T-helper 1 cell treated with Interleukin-12 subunit alpha and Interleukin-12 subunit beta and Interleukin-4 antibody, amounts not matched to agents 30 μg/mL and 1 μg/mL, for 36 hours (primary cell): Measurements from ENCODE around the gene CLOCK.

Experiments used
- H3K27ac Mint-ChIP-seq: one replicate; pipeline ENCODE4 v1.8.0; 2021; ENCODE audit warnings: mild to moderate bottlenecking, mixed read lengths
- H3K27me3 Mint-ChIP-seq: one replicate; pipeline ENCODE4 v1.8.0; 2021; ENCODE audit warnings: low read depth, mixed read lengths
- H3K36me3 Mint-ChIP-seq: one replicate; pipeline ENCODE4 v1.8.0; 2021; ENCODE audit warnings: low read depth, mixed read lengths
- H3K4me1 Mint-ChIP-seq: one replicate; pipeline ENCODE4 v1.8.0; 2021; ENCODE audit warnings: low read depth, mixed read lengths
- H3K4me3 Mint-ChIP-seq: one replicate; pipeline ENCODE4 v1.8.0; 2021; ENCODE audit warnings: mild to moderate bottlenecking, moderate library complexity, mixed read lengths
- H3K9me3 Mint-ChIP-seq: one replicate; pipeline ENCODE4 v1.8.0; 2021; ENCODE audit warnings: mixed read lengths

The CLOCK gene

GRCh38 chr4:55398966-55399365, 147.7 kb downstream of the CLOCK start:
- Mint-ChIP-seq H3K27ac (peak overlapping the region; percentile 41), H3K36me3 (peaks cover 25% of the 10 kb centered on the region), H3K27me3 (no peaks in the 10 kb centered on the region), H3K9me3 (no peaks in the 10 kb centered on the region), H3K4me3 (peak overlapping the region; percentile 98), H3K4me1 (peaks cover 46% of the 10 kb centered on the region)

GRCh38 chr4:55398461-55398860, 148.2 kb downstream of the CLOCK start:
- H3K9me3 Mint-ChIP-seq = no peaks in the 10 kb centered on the region
- H3K27ac Mint-ChIP-seq = peak overlapping the region; percentile 28
- peaks cover 20% of the 10 kb centered on the region for H3K36me3 Mint-ChIP-seq
- peak overlapping the region; percentile 98 for H3K4me3 Mint-ChIP-seq
- H3K4me1 Mint-ChIP-seq = peaks cover 43% of the 10 kb centered on the region
- H3K27me3 Mint-ChIP-seq = no peaks in the 10 kb centered on the region

GRCh38 chr4:55397520-55398321, 149.0 kb downstream of the CLOCK start:
- Mint-ChIP-seq H3K27ac (peak overlapping the region; percentile 85), H3K4me1 (peaks cover 39% of the 10 kb centered on the region), H3K4me3 (peak overlapping the region; percentile 98), H3K36me3 (peaks cover 17% of the 10 kb centered on the region), H3K9me3 (no peaks in the 10 kb centered on the region), H3K27me3 (no peaks in the 10 kb centered on the region)

GRCh38 chr4:55397126-55397436, 149.6 kb downstream of the CLOCK start:
- Mint-ChIP-seq H3K36me3 (peaks cover 17% of the 10 kb centered on the region), H3K4me1 (peaks cover 39% of the 10 kb centered on the region), H3K9me3 (no peaks in the 10 kb centered on the region), H3K27me3 (no peaks in the 10 kb centered on the region), H3K27ac (peak overlapping the region; percentile 85), H3K4me3 (peak overlapping the region; percentile 98)

GRCh38 chr4:55396308-55397125, 150.2 kb downstream of the CLOCK start:
- no peaks in the 10 kb centered on the region for H3K9me3 Mint-ChIP-seq
- no peaks in the 10 kb centered on the region for H3K27me3 Mint-ChIP-seq
- H3K27ac Mint-ChIP-seq = peak overlapping the region; percentile 85
- peaks cover 17% of the 10 kb centered on the region for H3K36me3 Mint-ChIP-seq
- peak overlapping the region; percentile 98 for H3K4me3 Mint-ChIP-seq
- H3K4me1 Mint-ChIP-seq = peaks cover 39% of the 10 kb centered on the region

- Mint-ChIP-seq H3K9me3 (no peaks in the 10 kb centered on the region), H3K27me3 (no peaks in the 10 kb centered on the region), H3K27ac (peak within 1 kb of the TSS; percentile 97), H3K4me1 (peaks cover 36% of the 10 kb centered on the region), H3K36me3 (peaks cover 14% of the 10 kb centered on the region), H3K4me3 (peak within 1 kb of the TSS; percentile 98)
Observed at GRCh38 chr4:55395529-55396307, 151.0 kb downstream of the CLOCK start, which contains the start of gene TMEM165. TSS of gene TMEM165 (plus strand) at chr4:55395957. CDS start at chr4:55396190, 233 bp downstream.

- H3K4me3 Mint-ChIP-seq = peak overlapping the region; percentile 95
- H3K36me3 Mint-ChIP-seq = peaks cover 14% of the 10 kb centered on the region
- H3K4me1 Mint-ChIP-seq = peaks cover 35% of the 10 kb centered on the region
- H3K27me3 Mint-ChIP-seq = no peaks in the 10 kb centered on the region
- peak overlapping the region; percentile 97 for H3K27ac Mint-ChIP-seq
- H3K9me3 Mint-ChIP-seq = no peaks in the 10 kb centered on the region
Observed at GRCh38 chr4:55395218-55395528, 151.5 kb downstream of the CLOCK start.

GRCh38 chr4:55393461-55394320, 153.0 kb downstream of the CLOCK start:
- H3K4me3 Mint-ChIP-seq = no peak overlapping the region
- peaks cover 28% of the 10 kb centered on the region for H3K4me1 Mint-ChIP-seq
- H3K27me3 Mint-ChIP-seq = no peaks in the 10 kb centered on the region
- H3K27ac Mint-ChIP-seq = peak overlapping the region; percentile 38
- peaks cover 9% of the 10 kb centered on the region for H3K36me3 Mint-ChIP-seq
- no peaks in the 10 kb centered on the region for H3K9me3 Mint-ChIP-seq

GRCh38 chr4:55386840-55387239, 159.9 kb downstream of the CLOCK start:
- no peaks in the 10 kb centered on the region for H3K36me3 Mint-ChIP-seq
- no peaks in the 10 kb centered on the region for H3K9me3 Mint-ChIP-seq
- peaks cover 9% of the 10 kb centered on the region for H3K4me1 Mint-ChIP-seq
- H3K4me3 Mint-ChIP-seq = no peak overlapping the region
- no peak overlapping the region for H3K27ac Mint-ChIP-seq
- H3K27me3 Mint-ChIP-seq = no peaks in the 10 kb centered on the region

- no peak overlapping the region for H3K4me3 Mint-ChIP-seq
- H3K36me3 Mint-ChIP-seq = no peaks in the 10 kb centered on the region
- H3K9me3 Mint-ChIP-seq = no peaks in the 10 kb centered on the region
- H3K27me3 Mint-ChIP-seq = no peaks in the 10 kb centered on the region
- no peak overlapping the region for H3K27ac Mint-ChIP-seq
- H3K4me1 Mint-ChIP-seq = peaks cover 9% of the 10 kb centered on the region
Observed at GRCh38 chr4:55386073-55386472, 160.6 kb downstream of the CLOCK start.

- H3K27ac Mint-ChIP-seq = no peak overlapping the region
- H3K36me3 Mint-ChIP-seq = no peaks in the 10 kb centered on the region
- no peaks in the 10 kb centered on the region for H3K9me3 Mint-ChIP-seq
- peaks cover 9% of the 10 kb centered on the region for H3K4me1 Mint-ChIP-seq
- H3K4me3 Mint-ChIP-seq = no peak overlapping the region
- no peaks in the 10 kb centered on the region for H3K27me3 Mint-ChIP-seq
Observed at GRCh38 chr4:55385201-55385649, 161.5 kb downstream of the CLOCK start.

GRCh38 chr4:55382488-55383003, 164.2 kb downstream of the CLOCK start:
- H3K27ac Mint-ChIP-seq = no peak overlapping the region
- no peaks in the 10 kb centered on the region for H3K27me3 Mint-ChIP-seq
- no peaks in the 10 kb centered on the region for H3K36me3 Mint-ChIP-seq
- H3K4me3 Mint-ChIP-seq = no peak overlapping the region
- H3K9me3 Mint-ChIP-seq = no peaks in the 10 kb centered on the region
- H3K4me1 Mint-ChIP-seq = peaks cover 9% of the 10 kb centered on the region

GRCh38 chr4:55381502-55381901, 165.2 kb downstream of the CLOCK start:
- Mint-ChIP-seq H3K27me3 (no peaks in the 10 kb centered on the region), H3K9me3 (no peaks in the 10 kb centered on the region), H3K4me1 (peaks cover 13% of the 10 kb centered on the region), H3K27ac (no peak overlapping the region), H3K36me3 (no peaks in the 10 kb centered on the region), H3K4me3 (no peak overlapping the region)
